Activated CD4-positive, alpha-beta T cell treated with anti-CD3 and anti-CD28 coated beads for 1 hour (primary cell): ENCODE measurements around the gene TPRG1L.

Experiments used
- DNase-seq: peaks from one replicate; pipeline ENCODE4 v3.0.0-alpha.2; 2020

The TPRG1L gene

DNA sequence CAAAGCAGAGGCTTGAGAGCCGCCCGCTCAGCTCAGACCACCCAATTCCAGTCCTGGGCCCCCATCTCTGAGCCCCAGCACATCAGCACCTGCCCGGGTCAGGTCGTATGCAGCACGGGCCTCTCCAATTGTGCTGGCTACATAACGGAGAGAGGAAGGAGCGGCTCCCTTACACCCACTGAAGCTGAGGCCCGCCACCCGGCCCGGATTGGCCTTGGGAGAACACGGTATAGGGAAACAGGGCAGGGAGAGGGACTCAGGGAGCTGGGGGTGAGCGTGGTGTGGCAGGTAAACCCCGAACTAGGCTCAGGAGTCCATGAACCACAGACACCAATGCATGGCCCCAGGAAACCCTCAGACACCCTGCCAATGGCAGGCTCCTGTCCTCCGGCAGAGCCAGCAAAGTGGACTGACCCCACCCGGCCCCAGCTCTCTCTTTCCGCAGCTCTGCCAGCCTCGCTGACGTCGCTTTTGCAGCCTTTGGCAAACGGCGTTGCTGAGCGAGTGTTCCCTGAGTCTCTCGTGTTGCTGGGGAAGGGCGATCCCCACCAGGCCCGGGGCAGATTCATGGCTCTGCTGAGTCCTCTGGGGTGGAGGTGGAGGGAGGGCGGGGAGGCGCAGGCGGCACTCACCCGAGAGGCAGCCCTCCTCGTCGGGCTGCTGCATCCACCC is 30.0 kb upstream of the TPRG1L start:
- DNase-seq: no peak

- no peak for DNase-seq
Measured at GRCh38 chr1:3595949-3596348, 28.9 kb upstream of the TPRG1L start.

DNA sequence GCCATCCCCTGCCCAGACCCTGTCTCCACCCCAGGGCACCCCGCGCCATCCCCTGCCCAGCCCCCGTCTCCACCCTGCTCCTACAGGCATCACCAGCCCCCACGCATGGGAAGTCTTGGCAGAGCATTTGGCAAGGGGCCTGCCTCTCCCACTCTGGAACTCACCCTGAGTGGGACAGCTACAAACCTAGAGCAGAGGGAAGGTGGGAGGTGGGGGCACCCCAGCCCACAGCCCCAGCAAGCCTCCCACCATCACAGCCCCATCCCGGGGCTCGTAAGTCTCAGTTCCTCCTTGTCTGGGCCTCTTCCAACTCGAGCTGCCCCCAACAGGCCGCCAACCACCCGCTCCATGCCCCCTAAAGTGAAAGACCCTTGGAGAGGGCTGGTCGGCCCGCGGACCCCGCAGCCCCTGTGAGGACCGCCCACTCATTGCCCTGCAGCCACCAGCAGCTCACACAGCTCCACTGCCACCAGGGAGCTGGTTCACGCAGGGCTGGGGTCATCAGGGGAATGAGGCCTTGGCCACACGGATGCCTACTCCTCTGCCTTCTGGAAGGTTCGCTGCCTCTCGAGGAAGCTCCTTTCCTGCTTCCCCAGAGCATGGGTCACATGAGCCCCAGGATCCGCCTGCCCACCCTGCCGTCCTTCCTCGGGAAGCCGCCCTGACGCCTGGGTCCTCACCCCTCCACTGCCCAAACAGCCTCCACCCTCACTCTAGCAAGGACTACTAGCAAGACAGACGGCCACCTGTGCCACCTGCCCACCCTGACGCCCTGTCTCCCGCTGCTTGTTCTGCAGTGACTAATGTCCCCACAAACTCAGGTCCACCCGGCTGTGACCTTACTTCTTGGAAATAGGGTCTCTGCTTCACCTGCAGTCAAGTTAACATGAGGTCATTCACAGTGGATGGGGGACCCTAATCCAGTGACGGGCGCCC is 27.9 kb upstream of the TPRG1L start:
- no peak for DNase-seq

DNA sequence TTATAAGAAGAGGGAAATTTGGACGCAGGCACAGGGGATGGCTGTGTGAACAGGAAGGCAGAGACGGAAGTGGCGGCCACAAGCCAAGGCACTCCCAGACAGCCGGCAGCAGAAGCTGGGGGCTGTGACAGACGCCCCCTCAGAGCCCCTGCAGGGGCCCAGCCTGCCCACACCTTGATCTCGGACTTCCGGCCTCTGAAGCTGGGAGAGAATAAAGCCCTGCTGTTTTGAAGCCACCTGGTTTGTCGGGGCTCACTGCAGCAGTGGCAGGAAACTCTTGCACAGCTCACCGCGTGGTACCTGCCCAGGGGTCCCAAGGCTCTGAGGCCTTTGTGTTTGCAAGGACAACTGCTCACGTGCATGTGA is 27.2 kb upstream of the TPRG1L start:
- no peak for DNase-seq

DNA sequence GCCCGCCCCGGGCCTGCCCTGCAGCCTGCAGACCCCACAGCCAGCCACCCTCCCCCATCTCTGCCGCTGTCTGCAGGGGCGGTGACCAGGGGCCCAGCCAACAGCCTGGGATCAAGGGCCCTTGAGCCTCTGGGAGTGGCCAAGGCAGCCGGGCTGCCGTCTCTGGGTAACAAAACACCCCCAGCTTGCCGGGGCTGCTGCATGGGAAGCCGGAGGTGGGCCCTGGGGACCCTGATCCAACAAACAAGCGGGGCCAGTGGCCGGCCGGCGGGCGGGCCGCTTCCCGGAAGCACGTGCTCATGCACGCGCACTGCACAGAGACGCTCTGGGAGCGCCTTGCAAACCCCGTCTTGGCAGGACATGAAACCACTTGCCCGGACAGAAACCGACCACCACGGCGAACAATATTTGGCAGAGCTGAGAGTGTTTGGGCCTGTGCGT is 26.7 kb upstream of the TPRG1L start:
- DNase-seq: no peak

GRCh38 chr1:3598522-3599285 is 26.1 kb upstream of the TPRG1L start:
- DNase-seq: no peak

- no peak for DNase-seq
Measured at GRCh38 chr1:3599286-3599811, 25.5 kb upstream of the TPRG1L start.

DNA sequence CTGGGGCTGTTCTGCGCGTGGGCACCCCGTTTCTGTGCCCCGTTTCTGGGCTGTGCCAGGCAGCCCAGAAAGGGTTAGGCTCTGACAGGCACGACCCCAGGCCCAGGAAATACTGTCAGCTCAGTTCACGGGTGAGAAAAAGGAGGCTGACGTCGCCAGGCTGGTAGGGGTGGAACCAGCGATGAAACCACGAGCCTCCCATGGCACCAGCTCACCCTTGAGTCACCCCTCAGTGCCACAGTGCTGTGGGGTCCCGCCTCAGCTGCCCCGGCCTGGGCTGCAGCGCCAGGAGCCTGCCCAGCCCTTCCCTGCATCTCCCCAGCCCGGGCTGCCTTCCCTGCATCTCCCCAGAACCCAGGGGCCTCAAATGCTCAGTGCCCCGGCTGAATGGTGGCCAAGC is 25.0 kb upstream of the TPRG1L start:
- no peak for DNase-seq

DNA sequence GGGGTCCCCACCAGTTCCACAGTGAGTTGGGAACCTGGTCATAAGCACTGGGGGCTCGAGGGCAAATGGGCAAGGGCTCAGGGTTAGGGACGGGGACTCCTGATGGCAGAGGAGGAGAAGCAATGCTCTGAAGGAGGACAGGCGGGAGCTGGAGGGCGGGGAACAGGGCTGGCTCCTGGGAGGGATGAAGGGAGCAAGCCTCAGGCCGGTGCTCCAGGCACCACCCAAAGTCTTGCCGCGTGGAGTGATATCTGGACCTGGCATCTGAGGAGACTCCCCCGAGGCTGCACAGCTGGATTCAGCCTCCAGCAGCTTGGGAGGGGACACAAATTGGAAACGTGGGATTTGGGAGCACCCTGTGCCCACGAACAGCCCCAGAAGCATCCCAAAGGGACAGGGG is 24.5 kb upstream of the TPRG1L start:
- DNase-seq: no peak

DNA sequence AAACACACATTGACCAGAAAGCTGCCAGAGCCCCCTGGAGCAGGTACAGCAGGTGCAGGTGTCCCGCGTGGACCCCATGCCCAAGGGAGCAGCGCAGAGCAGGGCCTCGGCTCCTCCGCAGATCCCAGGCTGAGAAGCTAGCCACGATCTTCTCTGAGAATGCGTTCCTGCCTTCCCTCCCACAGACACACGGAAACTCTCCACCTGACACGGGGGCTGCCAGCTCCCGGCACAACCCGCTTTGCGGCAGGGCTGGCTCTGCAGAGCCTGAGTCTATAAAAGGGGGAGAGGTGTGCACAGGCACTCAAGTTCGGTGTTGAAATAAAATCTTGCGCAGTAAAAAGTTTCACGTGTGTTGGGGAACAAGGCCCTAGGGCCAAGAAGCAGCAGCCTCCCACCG is 23.1 kb upstream of the TPRG1L start:
- DNase-seq: no peak

- no peak for DNase-seq
Measured at GRCh38 chr1:3602375-3602774, 22.4 kb upstream of the TPRG1L start.

DNA sequence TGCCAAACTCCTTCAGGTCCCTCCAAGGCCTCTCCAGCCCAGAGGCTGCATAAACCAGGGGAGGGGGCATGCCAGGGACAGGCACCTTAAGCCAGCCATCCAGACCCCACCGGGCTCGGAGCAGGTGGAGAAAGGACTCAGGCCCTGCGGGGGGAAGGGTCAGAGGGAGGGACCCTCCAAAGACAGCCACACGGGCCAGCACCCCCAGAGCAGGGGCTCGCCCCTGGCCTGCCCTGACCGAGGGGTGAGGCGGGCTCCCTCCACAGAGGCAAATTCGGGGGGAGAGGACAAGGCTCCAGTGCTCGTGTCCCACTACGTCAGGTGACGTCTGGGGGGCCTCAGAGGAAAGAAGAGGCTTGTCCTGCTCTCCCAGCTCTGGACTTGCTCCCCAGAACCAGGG is 21.7 kb upstream of the TPRG1L start:
- no peak for DNase-seq

- no peak for DNase-seq
Measured at GRCh38 chr1:3603571-3604467, 21.0 kb upstream of the TPRG1L start.

DNA sequence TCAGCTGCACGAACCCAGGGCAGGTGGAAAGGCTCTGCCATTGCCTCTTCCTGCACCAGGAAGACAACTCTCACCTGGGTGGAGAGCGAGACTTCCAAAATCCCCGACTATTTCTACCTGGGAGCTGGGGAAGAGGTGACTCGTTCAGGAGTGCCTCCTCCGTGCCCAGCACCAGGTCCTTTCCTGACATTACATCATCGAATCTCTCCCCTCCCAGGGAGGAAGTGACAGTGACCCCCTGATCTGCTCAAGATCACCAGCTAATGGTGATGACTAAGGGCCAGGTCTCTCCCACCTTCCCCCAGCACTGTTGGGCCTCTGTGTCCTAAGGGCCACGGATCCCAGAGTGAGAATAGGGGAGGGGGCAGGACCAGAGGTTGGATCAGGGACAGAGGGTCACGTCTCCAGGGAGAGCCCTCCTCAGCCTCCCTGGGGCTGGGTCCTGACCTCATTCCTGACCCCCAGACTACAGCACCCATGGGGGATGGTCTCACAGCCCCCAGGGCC is 20.3 kb upstream of the TPRG1L start:
- no peak for DNase-seq

DNA sequence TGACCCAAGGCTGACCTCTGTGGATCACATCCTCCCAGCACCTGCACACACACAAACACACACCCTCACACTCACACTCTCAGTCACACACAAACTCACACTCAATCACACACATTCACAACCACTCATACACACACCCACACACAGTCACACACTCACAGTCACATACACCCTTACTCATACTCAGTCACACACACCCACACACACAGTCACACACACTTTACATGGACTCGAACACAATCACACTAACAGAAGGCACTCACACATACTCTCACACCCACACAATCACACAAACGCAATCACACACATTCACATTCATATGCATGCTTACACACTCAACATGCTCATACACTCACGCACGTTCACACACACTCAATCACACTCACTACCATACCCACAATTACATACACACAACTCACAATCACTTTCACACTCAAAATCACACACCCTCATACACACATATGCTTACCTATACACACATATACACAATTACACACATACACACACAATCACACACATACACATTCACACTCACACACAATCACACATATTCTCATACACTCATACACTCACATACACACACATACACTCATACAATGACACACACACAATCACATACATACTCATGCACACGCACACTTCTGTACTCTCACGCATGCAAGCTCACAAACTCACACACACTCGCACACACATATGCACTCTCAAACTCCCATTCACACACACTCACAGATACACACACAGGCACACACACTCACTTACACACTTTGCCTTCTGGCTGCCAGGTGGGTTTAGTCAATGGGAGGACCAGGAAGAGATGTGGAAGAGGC is 19.6 kb upstream of the TPRG1L start:
- no peak for DNase-seq

DNA sequence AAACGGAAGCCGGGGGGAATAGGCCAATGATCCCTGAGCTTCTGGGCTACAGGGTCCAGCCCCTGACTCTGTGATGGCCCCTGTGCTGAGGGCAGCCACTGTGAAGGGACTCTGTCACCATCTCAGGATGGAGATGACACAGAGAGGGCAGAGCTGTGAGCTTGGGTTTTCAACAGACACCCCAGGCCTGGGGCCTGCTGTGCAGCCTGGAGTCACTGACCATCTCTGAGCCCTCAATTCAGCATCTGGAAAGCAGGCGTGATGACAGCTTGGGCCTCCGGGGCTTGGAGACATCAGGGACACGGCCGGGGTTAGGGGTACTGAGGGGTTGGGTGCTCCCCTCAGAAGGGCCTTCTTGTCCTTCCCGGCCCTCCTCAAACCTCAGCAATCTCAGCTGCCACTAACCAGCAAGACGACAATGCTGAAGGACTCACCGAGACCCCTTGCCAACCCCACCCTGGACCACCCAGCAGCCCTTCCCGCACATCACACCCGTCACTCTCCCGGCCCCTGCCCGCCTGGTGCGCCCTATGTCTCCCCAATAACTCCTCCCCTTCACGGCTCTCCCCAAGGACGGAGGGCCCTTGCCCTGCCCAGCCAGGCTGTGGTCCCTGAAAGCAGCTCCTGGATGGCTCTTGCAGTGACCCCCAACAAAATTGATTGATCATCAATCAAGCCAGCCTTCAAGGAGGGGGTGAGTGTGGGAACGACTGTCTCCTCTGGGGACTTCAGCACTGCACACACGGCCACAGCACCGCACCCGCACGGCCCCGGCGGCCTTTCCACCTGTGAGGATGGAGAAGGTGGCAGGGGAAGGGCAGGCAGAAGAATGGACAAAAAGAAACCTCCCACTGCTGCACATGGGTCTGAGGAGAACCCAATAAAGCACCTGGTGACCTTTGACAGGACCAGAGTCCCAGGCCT is 17.8 kb upstream of the TPRG1L start:
- DNase-seq: no peak

- no peak for DNase-seq
Measured at GRCh38 chr1:3607703-3608065, 17.1 kb upstream of the TPRG1L start.

DNA sequence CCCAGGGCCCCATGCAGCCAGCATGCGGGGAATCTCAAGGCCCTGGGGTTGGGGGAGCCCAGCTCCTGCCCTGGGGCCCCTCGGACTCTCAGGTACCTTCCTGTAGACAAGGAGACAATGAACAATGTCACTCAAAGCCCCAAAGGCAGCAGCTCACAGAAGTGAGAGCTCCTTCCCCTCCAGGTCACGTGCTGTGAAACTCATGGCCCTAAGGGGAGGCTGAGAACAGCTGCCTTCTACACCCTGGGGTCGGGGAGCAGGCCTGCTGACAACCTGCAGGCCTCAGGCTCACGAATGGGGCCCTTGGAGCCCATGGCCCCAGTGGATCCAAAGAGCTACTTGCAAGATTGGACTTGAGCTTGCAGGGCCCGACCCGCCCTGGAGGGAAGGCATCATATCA is 16.7 kb upstream of the TPRG1L start:
- DNase-seq: no peak

- no peak for DNase-seq
Measured at GRCh38 chr1:3609016-3609768, 15.6 kb upstream of the TPRG1L start.
